ENCODE data around the gene OXER1.

OXER1 gene

GRCh38 chr2:42801381-42801780 lies 37.4 kb upstream of the OXER1 start:
- no peak overlapping the region for H3K27ac Mint-ChIP-seq (ENCODE audit: low read depth)
- H3K4me3 Mint-ChIP-seq, result no peak overlapping the region
- H3K36me3 Mint-ChIP-seq (ENCODE audit: insufficient read depth), result peaks cover 2% of the 10 kb centered on the region
- H3K27me3 Mint-ChIP-seq, result peaks cover 35% of the 10 kb centered on the region
- DNase-seq (ENCODE audit: low spot score in 2 of 2) (no peak), ATAC-seq (replicated peaks; ENCODE audit: extremely low read depth, poor library complexity, severe bottlenecking) (no peak)
- H3K9me3 Mint-ChIP-seq, result no peaks in the 10 kb centered on the region
- H3K4me1 Mint-ChIP-seq, result no peaks in the 10 kb centered on the region

GRCh38 chr2:42800981-42801380 lies 37.0 kb upstream of the OXER1 start:
- ATAC-seq (replicated peaks; ENCODE audit: extremely low read depth, poor library complexity, severe bottlenecking) (no peak), DNase-seq (ENCODE audit: low spot score in 2 of 2) (no peak)
- Mint-ChIP-seq H3K9me3 (no peaks in the 10 kb centered on the region), H3K4me3 (no peak overlapping the region), H3K27ac (ENCODE audit: low read depth) (no peak overlapping the region), H3K27me3 (peaks cover 35% of the 10 kb centered on the region), H3K4me1 (no peaks in the 10 kb centered on the region), H3K36me3 (ENCODE audit: insufficient read depth) (peaks cover 3% of the 10 kb centered on the region)

GRCh38 chr2:42800461-42800962 lies 36.6 kb upstream of the OXER1 start:
- no peak overlapping the region for H3K4me3 Mint-ChIP-seq
- ATAC-seq (replicated peaks; ENCODE audit: extremely low read depth, poor library complexity, severe bottlenecking), result no peak
- H3K9me3 Mint-ChIP-seq, result no peaks in the 10 kb centered on the region
- peaks cover 35% of the 10 kb centered on the region for H3K27me3 Mint-ChIP-seq
- peaks cover 3% of the 10 kb centered on the region for H3K36me3 Mint-ChIP-seq (ENCODE audit: insufficient read depth)
- DNase-seq (ENCODE audit: low spot score in 2 of 2), result no peak
- no peak overlapping the region for H3K27ac Mint-ChIP-seq (ENCODE audit: low read depth)
- H3K4me1 Mint-ChIP-seq, result no peaks in the 10 kb centered on the region

GRCh38 chr2:42799881-42800280 lies 35.9 kb upstream of the OXER1 start:
- DNase-seq (ENCODE audit: low spot score in 2 of 2) (no peak), ATAC-seq (replicated peaks; ENCODE audit: extremely low read depth, poor library complexity, severe bottlenecking) (no peak)
- H3K36me3 Mint-ChIP-seq (ENCODE audit: insufficient read depth), result peaks cover 3% of the 10 kb centered on the region
- H3K4me3 Mint-ChIP-seq, result no peak overlapping the region
- H3K27ac Mint-ChIP-seq (ENCODE audit: low read depth), result no peak overlapping the region
- H3K4me1 Mint-ChIP-seq, result no peaks in the 10 kb centered on the region
- no peaks in the 10 kb centered on the region for H3K9me3 Mint-ChIP-seq
- H3K27me3 Mint-ChIP-seq, result peaks cover 39% of the 10 kb centered on the region

GRCh38 chr2:42797281-42797680 lies 33.3 kb upstream of the OXER1 start:
- no peak overlapping the region for H3K4me3 Mint-ChIP-seq
- peaks cover 38% of the 10 kb centered on the region for H3K27me3 Mint-ChIP-seq
- H3K4me1 Mint-ChIP-seq, result peaks cover under 1% of the 10 kb centered on the region
- no peak overlapping the region for H3K27ac Mint-ChIP-seq (ENCODE audit: low read depth)
- ATAC-seq (replicated peaks; ENCODE audit: extremely low read depth, poor library complexity, severe bottlenecking) (no peak), DNase-seq (ENCODE audit: low spot score in 2 of 2) (no peak)
- no peaks in the 10 kb centered on the region for H3K9me3 Mint-ChIP-seq
- H3K36me3 Mint-ChIP-seq (ENCODE audit: insufficient read depth), result peaks cover 3% of the 10 kb centered on the region

- ATAC-seq (replicated peaks; ENCODE audit: extremely low read depth, poor library complexity, severe bottlenecking), result no peak
- Mint-ChIP-seq H3K36me3 (ENCODE audit: insufficient read depth) (peaks cover 3% of the 10 kb centered on the region), H3K4me3 (peak overlapping the region; percentile 31), H3K27me3 (peaks cover 38% of the 10 kb centered on the region), H3K27ac (ENCODE audit: low read depth) (peak overlapping the region; percentile 2), H3K9me3 (no peaks in the 10 kb centered on the region), H3K4me1 (peaks cover 6% of the 10 kb centered on the region)
- DNase-seq (ENCODE audit: low spot score in 2 of 2), result no peak
These were observed 32.7 kb upstream of the OXER1 start for GRCh38 chr2:42796427-42797248.

- H3K27me3 Mint-ChIP-seq, result peaks cover 38% of the 10 kb centered on the region
- no peak overlapping the region for H3K27ac Mint-ChIP-seq (ENCODE audit: low read depth)
- DNase-seq (ENCODE audit: low spot score in 2 of 2), result no peak
- no peak overlapping the region for H3K4me3 Mint-ChIP-seq
- no peak for ATAC-seq (replicated peaks; ENCODE audit: extremely low read depth, poor library complexity, severe bottlenecking)
- H3K9me3 Mint-ChIP-seq, result no peaks in the 10 kb centered on the region
- H3K36me3 Mint-ChIP-seq (ENCODE audit: insufficient read depth), result peaks cover 5% of the 10 kb centered on the region
- peaks cover 6% of the 10 kb centered on the region for H3K4me1 Mint-ChIP-seq
These were observed 31.9 kb upstream of the OXER1 start for GRCh38 chr2:42795841-42796301.

- no peaks in the 10 kb centered on the region for H3K9me3 Mint-ChIP-seq
- DNase-seq (ENCODE audit: low spot score in 2 of 2) (no peak), ATAC-seq (replicated peaks; ENCODE audit: extremely low read depth, poor library complexity, severe bottlenecking) (no peak)
- H3K4me3 Mint-ChIP-seq, result no peak overlapping the region
- H3K27me3 Mint-ChIP-seq, result peaks cover 43% of the 10 kb centered on the region
- peaks cover 5% of the 10 kb centered on the region for H3K36me3 Mint-ChIP-seq (ENCODE audit: insufficient read depth)
- no peak overlapping the region for H3K27ac Mint-ChIP-seq (ENCODE audit: low read depth)
- peaks cover 6% of the 10 kb centered on the region for H3K4me1 Mint-ChIP-seq
These were observed 31.3 kb upstream of the OXER1 start for GRCh38 chr2:42795275-42795674.

GRCh38 chr2:42794271-42795046 lies 30.5 kb upstream of the OXER1 start:
- peaks cover 51% of the 10 kb centered on the region for H3K27me3 Mint-ChIP-seq

GRCh38 chr2:42793334-42794270 lies 29.7 kb upstream of the OXER1 start:
- H3K27me3 Mint-ChIP-seq, result peaks cover 54% of the 10 kb centered on the region
- peaks cover 6% of the 10 kb centered on the region for H3K4me1 Mint-ChIP-seq
- peaks cover 5% of the 10 kb centered on the region for H3K36me3 Mint-ChIP-seq (ENCODE audit: insufficient read depth)
- DNase-seq (ENCODE audit: low spot score in 2 of 2), result no peak
- no peak overlapping the region for H3K27ac Mint-ChIP-seq (ENCODE audit: low read depth)
- no peak for ATAC-seq (replicated peaks; ENCODE audit: extremely low read depth, poor library complexity, severe bottlenecking)
- H3K4me3 Mint-ChIP-seq, result peak overlapping the region; percentile 73
- no peaks in the 10 kb centered on the region for H3K9me3 Mint-ChIP-seq

More at GRCh38 chr2:42794271-42795046, 30.5 kb upstream of the OXER1 start:
- Mint-ChIP-seq H3K36me3 (ENCODE audit: insufficient read depth) (peaks cover 5% of the 10 kb centered on the region), H3K4me1 (peaks cover 6% of the 10 kb centered on the region), H3K27ac (ENCODE audit: low read depth) (no peak overlapping the region), H3K4me3 (no peak overlapping the region), H3K9me3 (no peaks in the 10 kb centered on the region)
- ATAC-seq (replicated peaks; ENCODE audit: extremely low read depth, poor library complexity, severe bottlenecking) (no peak), DNase-seq (ENCODE audit: low spot score in 2 of 2) (no peak)

- Mint-ChIP-seq H3K36me3 (ENCODE audit: insufficient read depth) (peaks cover 5% of the 10 kb centered on the region), H3K9me3 (no peaks in the 10 kb centered on the region), H3K27me3 (peaks cover 63% of the 10 kb centered on the region), H3K27ac (ENCODE audit: low read depth) (no peak within 1 kb of the TSS), H3K4me1 (peaks cover 6% of the 10 kb centered on the region), H3K4me3 (peak within 1 kb of the TSS; percentile 73)
- ATAC-seq (replicated peaks; ENCODE audit: extremely low read depth, poor library complexity, severe bottlenecking), result no peak
- DNase-seq (ENCODE audit: low spot score in 2 of 2), result no peak
These were observed 28.8 kb upstream of the OXER1 start, which contains the start of gene HAAO for GRCh38 chr2:42792583-42793333. Gene HAAO (minus strand): TSS chr2:42792583. CDS start chr2:42792536, 47 bp downstream.

Data from central memory CD8-positive, alpha-beta T cell (primary cell).